GM21360 (cell line): Measurements from ENCODE around the gene RNASE9.
"Not testable (repeated sequence)": the region's sequence is repeated elsewhere in the genome, so short reads cannot be mapped to it uniquely, and the experiment has no call there.

Source experiments
- ATAC-seq: cut with Tn5 transposase; IDR thresholded peaks from one replicate; pipeline ENCODE4 v1.9.1; 2021; ENCODE audit warnings: mild to moderate bottlenecking, moderate library complexity; ENCODE audit not compliant: unreplicated experiment

Gene RNASE9

GRCh38 chr14:20524027-20524426 lies 36.8 kb downstream of the RNASE9 start:
- ATAC-seq: no peak

GRCh38 chr14:20522332-20522731 lies 38.5 kb downstream of the RNASE9 start:
- no peak for ATAC-seq

GRCh38 chr14:20516921-20517320 lies 43.9 kb downstream of the RNASE9 start:
- no peak for ATAC-seq

GRCh38 chr14:20515846-20516245 lies 45.0 kb downstream of the RNASE9 start:
- ATAC-seq: no peak

GRCh38 chr14:20512177-20512905 lies 48.5 kb downstream of the RNASE9 start:
- no peak for ATAC-seq

GRCh38 chr14:20508367-20508766 lies 52.5 kb downstream of the RNASE9 start:
- ATAC-seq: no peak

GRCh38 chr14:20507537-20507936 lies 53.3 kb downstream of the RNASE9 start:
- ATAC-seq: not testable (repeated sequence)

GRCh38 chr14:20506752-20507151 lies 54.1 kb downstream of the RNASE9 start:
- ATAC-seq: not testable (repeated sequence)

GRCh38 chr14:20506276-20506675 lies 54.6 kb downstream of the RNASE9 start:
- not testable (repeated sequence) for ATAC-seq
